GM19372 (cell line): Measurements from ENCODE around the gene ADRA2B.

ENCODE experiments used
- ATAC-seq: cut with Tn5 transposase; IDR thresholded peaks from one replicate; pipeline ENCODE4 v1.9.1; 2021; ENCODE audit warnings: mild to moderate bottlenecking, low read depth, moderate library complexity; ENCODE audit not compliant: unreplicated experiment

The ADRA2B gene

GRCh38 chr2:96106991-96107707 is 9.2 kb downstream of the ADRA2B start:
- ATAC-seq = no peak

GRCh38 chr2:96105994-96106715 is 10.2 kb downstream of the ADRA2B start:
- no peak for ATAC-seq

- no peak for ATAC-seq
These were observed 11.0 kb downstream of the ADRA2B start for GRCh38 chr2:96105152-96105915.

- no peak for ATAC-seq
These were observed 11.9 kb downstream of the ADRA2B start for GRCh38 chr2:96104487-96104861.

DNA sequence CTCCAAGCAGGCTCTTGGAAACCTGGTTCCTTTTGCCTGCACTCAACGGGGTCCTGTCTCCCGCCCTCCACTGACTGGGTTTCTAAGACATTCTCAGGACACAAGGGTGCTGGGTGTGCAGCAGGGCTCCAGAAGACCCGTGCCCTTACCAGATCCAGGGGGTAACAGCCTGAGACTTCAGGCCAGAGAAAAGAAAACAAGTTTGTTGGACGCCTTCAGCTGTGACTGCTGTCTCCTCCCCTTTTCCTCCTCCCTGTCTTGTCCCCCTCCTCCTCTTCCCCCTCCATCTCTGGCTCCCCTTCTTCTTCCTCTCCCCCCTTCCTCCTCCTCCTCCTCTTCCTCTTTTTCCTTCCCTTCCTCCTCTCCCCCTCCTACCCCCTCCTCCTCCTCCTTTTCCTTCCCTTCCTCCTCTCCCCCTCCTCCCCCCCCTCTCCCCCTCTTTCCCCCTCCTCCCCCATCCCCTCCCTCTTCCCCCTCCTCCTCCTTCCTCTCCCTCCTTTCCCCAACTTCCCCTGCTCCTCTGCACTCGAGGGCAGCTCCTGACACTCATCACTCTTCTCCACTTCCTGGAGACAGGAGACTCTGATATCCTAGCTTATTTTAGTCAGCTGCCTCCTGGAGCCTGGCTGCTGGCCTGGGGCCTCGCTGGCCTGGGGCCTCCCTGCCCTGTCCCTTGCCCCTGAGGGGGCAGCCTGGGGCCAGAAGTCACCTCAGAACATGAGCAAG is 12.4 kb downstream of the ADRA2B start:
- no peak for ATAC-seq

DNA sequence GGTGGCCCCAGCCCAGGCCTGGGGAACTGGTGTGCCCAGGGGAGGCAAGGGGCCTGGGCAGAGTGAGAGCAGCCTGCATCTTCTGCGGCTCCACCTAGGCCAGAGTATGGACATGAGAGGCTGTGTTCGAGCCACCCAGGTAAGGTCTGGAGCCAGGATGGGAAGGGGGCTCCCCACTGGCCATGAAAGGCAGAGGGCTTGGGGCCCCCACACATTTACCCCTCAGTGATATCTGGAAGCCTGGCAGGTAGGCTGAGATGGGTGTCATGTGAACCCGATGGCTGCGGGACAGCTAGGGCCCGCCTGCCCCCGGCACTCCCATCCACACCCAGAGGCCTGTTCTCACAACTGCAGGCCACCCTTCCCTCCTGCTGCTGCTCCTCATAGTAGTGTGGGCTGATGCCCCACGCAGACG is 13.2 kb downstream of the ADRA2B start:
- no peak for ATAC-seq

- ATAC-seq = no peak
These were observed 13.7 kb downstream of the ADRA2B start for GRCh38 chr2:96102596-96103186.

DNA sequence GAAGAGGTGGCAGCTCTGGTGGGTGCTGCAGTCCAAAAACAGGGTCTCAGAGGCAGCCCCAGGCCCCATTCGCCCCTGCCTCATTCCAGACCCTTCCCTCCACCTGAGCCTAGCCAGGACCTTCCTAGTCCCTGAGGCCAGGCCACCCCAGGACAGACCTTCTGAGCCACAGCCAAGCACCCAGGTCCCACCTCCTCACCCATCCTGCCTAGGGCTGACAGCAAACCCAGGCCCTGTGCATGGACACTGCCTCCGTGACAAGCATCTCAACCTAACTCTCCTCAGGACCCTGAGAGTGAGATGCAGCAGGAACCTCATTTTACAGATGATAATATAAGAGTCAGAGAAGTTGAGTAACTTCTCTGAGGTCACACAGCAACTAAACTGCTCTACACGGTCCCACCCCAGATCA is 15.5 kb downstream of the ADRA2B start:
- no peak for ATAC-seq

- no peak for ATAC-seq
These were observed 16.2 kb downstream of the ADRA2B start for GRCh38 chr2:96099861-96100798.

GRCh38 chr2:96098900-96099590 is 17.3 kb downstream of the ADRA2B start:
- ATAC-seq = no peak

- no peak for ATAC-seq
These were observed 18.2 kb downstream of the ADRA2B start for GRCh38 chr2:96097951-96098823.

DNA sequence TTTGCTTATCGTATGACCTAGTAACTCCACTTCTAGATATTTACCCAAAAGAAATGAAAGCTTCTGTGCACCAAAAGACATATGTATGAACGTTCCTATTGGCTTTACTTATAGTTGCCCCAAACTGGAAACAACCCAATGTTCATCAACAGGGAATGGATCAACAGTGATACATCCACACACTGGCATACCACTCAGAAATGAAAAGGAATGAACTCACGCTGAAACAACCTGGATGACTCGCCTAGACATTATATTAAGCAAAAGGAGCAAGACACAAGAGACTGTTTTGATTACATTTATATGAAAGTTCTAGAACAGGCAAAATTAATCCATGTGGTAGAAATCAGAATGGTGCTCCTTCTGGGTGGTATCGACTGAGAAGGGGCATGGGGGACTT is 18.9 kb downstream of the ADRA2B start:
- ATAC-seq = no peak

DNA sequence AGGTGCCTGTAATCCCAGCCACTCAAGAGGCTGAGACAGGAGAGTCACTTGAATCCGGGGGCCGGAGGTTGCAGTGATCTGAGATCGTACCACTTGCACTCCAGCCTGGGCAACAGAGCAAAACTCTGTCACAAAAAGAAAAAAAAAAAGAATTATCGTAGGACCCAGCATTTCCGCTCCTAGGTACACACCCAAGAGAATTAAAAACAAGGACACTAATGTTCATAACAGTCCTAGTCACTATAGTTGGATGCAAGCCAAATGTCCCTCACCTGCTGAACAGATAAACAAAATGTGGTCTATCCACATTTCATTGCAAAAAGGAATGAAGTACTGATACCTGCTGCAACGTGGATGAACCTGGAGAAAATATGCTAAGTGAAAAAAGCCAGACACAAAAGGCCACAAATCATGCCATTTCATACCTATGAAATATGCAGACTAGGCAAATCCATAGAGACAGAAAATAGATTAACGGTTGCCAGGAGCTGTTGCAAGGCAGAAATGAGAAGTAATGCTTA is 21.2 kb downstream of the ADRA2B start:
- ATAC-seq = no peak

DNA sequence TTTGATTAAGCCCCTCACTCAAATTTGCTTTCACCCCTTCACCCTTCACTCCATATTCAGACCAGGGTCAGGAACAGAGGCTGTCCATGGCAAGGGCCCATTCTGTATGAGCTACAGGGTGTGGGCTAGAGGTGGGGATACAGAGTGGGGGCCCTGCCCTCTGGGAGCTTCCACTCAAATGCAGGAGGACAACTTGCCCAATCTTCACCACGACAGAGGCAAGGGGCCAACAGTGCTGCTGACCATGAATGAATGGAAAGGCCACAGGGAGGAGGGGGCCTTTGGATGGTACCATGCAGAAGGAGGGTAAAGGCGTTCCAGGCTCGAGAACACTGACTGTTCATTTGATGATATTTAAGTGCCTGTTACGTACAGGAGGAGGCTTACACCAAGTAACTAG is 22.8 kb downstream of the ADRA2B start:
- ATAC-seq = no peak

- no peak for ATAC-seq
These were observed 23.4 kb downstream of the ADRA2B start for GRCh38 chr2:96092951-96093350.

- no peak for ATAC-seq
These were observed 23.8 kb downstream of the ADRA2B start for GRCh38 chr2:96092573-96092877.

DNA sequence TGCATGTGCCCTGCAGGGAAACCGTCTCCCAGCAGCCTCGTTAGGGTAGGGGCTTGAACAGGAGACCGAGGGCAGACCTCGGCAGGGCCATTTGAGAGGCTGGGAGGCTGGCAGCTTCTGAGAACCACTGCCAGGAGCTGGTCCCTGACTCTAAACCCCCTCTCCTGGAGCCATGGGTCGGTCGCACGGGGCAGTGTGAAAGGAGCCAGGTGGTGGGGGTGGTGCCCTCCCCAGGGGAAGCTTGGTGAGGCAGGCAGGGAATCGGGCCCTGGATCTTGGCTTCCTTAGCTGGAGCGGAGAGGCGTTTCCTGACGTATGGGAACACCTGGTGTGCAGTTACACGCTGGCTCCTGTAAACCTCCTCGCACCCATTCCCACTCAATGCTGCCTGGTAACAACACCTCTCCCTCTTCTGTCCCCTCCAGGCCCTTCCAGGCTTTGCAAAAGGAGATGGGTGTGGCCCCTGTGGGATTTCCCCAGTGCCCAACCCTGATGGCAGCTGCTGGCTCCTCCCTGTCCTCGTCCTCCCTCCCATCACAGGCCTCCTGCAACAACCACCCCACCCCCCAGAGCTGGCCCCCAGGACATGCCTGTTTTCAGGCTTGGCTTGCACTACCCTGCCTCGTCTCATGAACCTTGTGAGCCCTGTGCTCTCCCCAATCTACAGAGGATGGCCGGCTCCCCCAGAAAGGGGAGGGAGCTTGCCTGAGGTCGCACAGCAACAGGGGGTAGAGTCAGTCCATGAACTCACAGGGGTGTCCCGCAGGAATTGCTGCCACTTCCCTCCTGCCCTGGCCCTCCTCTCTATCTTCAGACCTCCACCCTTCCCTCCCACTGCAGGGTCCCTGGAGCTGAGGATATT is 24.4 kb downstream of the ADRA2B start:
- ATAC-seq = no peak
